ENCODE results near the gene ANKRD53.

The ANKRD53 gene

DNA sequence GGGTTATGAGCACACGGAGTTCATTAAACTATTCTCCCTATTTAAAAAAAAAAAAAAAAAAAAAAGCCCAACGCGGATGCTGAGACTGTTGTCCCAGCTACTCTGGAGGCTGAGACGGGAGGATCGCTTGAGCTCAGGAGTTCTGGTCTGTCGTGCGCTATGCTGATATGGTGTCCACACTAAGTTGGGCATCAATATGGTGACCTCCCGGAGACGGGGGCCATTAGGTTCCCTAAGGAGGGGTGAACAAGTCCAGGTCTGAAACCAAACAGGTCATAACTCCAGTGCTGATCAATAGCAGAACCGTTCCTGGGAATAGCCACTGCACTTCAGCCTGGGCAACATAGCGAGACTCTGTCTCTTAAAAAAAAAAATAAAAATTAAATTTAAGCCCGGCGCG is 12.9 kb upstream of the ANKRD53 start:
- no peak for DNase-seq

DNA sequence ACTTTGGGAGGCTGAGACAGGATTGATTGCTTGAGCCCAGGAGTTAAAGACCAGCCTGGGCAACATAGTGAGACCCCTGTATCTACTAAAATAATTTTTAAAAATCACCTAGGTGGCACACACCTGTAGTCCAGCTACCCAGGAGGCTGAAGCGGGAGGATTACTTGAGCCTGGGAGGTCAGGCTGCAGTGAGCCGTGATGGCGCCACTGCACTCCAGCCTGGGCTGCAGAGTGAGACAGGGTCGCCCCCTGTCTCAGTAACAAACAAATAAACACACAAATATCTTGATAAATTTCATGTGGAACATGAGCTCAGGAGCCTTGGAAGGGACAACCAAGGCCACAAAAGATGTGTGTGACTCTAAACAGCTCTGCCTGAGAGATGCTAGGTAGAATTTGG is 11.7 kb upstream of the ANKRD53 start:
- no peak for DNase-seq

DNA sequence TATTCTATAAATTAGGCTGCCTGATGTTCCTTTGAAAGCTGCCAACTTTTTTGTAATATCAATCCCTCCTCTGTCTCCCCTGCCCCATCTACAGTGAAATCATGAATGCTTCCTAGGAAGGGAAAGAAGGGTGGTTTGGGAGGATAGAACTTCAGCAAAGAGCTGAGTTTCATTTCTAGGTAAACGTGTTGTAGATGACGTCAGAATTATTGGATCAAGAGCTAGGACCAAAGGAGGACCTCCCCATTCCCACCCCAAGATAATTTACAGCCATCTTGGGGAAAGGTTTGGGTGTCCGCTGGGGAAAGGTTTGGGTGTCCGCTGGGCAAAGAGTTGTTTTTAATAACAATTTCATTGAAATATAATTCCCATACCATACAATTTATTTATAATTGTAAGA is 11.2 kb upstream of the ANKRD53 start:
- no peak for DNase-seq

DNA sequence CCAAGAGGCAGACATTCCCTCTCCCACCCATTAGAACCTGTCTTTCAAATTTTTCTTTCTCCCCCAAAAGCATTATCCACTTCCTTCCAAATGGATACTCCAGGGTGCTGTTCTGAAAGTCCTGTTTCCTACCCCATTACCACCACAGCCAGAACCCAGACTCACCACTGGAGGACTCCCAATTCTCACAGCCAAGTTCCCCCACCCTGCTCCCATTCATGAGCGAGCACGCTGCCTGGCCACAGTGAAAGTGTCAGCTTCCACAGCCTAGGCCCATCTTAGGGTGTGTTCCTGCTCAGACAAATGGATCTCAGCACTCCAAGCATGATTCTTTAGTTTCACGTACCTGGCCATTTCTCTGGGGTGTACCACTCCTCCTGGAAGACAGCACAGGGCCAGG is 3.8 kb upstream of the ANKRD53 start:
- DNase-seq, result no peak

DNA sequence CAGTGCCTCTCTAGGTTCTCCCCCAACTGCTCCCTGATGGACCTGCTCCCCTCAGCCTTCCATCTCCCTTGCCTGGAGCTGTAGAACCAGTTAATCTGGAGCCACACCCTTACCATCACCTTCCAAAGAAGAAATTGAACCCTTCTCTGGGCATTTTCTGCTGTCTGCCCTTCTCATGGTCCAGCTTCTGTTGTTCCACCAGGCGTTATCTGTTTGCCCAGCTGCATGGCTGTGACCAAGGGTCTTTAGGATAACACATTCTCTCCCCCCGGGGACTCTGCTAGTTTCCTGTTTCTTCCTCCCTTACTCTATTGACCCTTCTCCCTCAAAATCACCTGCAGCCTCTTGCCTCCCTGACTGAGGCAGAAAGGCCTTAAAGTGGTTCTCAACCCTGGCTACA is 3.2 kb upstream of the ANKRD53 start:
- no peak for DNase-seq

DNA sequence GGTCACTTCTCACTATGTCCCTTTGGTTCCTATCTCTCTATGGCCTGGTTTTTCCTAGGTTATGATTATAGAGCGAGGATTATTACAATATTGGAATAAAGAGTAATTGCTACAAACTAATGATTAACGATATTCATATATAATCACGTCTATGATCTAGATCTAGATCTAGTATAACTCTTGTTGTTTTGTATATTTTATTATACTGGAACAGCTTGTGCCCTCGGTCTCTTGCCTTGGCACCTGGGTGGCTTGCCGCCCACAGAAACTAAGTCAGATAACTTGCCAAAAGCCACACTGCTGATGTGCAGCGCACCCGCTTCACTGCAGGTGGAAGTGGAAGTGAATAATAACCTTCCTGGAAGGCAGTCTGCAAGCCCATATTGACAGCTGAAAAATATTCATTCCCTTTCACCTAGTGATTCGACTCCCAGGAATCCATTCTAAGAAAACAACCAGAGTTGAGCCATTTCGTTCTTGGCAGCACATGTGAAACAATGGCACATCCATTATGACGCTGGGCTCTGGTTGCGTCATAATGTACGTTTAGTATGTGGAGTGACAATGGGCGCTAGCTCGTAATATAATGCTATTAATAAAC is 725 bp upstream of the ANKRD53 start:
- peak; percentile 71 for DNase-seq

DNA sequence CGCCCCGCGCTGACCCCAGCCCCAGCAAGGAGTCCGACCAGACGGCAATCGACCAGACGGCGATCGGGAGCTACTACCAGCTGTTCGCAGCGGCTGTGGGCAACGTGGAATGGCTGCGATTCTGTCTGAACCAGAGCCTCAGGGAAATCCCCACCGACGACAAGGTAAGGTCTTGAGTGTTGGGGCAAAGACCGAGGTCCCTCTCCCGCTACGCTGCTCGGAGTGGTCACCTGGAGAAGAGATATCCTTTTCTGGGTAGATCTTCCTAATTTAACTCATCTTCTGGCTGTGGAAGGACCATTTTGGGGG is 704 bp downstream of the ANKRD53 start:
- no peak for DNase-seq

DNA sequence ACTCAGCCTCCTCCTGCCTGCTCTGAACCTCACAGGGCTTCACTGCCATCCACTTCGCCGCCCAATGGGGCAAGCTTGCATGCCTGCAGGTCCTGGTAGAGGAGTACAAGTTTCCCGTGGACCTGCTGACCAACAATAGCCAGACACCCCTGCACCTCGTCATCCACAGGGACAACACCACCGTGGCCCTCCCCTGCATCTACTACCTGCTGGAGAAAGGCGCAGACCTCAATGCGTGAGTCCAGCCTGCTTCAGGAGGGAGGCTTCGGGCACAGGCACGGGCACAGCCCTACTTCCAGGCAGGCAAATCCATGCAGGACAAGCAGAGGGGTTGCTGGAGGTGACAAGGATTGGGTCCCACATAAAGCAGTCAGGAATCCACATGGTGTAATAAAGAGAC is 1.2 kb downstream of the ANKRD53 start:
- DNase-seq, result no peak

DNA sequence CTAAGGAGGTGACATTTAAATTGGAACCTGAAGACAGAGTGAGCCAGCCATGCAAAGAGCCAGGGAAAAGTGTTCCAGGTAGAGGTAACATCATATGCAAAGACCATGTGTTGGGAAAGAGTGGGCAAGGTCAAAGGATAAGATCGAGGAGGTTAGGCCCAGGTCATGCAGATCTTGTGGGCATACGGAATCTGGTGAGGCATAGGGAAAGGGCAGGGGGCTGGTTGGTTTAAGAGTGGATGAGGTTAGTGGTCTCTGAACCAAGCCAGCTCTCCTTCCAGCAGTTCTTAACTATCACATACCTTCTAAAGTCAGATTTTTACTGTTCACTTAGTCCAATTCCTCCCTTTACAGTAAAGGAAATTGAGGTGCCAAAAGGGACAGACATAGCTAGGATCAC is 3.0 kb downstream of the ANKRD53 start:
- no peak for DNase-seq

DNA sequence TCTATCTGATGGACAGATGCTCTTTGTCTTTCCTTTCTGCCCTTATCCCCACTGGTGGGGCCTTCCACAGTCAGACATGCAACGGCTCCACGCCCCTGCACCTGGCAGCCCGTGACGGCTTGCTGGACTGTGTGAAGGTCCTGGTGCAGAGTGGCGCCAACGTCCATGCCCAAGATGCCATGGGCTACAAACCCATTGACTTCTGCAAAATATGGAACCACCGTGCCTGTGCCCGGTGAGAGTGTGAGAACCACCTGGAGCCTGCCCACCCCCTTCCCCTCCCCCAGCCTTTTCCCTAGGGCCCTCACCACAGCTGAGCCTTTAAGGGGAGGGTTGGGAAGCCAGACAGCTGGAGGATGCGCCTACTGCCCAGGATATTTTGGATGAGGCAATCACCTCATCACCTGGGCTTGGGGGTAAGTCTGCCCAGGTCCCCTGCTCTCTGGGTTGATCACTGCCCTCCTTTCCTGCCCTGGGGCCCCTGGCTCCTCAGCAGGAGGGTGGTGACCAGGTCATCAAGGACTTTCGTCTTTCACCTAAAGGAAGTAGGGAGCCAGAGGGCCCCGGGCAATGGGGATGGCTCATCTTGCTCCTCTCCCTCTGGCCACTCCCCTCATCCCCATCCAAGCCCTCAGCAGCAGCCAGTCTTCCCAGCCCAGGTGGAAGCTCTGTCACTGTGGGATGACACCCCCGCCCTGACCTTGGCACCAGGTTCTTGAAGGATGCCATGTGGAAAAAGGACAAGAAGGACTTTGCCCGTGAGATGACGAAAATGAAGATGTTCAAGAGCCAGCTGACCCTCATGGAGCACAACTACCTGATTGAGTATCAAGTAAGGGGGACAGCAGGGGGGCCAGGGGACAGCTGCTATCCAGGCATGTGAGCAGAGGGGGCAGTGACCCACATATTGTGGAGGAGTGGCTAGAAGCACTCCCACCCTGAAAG is 3.7 kb downstream of the ANKRD53 start:
- DNase-seq, result no peak

DNA sequence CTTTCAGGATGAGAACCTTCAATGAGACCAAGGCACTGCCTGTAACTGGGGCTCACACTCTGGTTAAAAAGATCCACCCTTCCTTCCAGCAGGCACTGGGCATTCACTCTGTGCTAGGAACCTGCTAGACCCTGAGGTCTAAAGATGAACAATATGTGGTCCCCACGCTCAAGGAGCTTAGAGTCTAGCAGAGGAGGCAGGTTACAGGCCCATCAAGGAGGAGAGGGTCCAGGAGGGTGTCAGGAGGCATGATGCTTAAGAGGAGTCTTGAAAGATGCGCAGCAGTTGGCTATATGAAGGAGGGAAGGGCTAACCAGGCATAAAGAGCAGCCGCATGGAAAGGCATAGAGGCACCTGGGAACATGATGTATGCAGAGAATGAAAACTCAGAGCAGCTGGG is 4.5 kb downstream of the ANKRD53 start:
- no peak for DNase-seq

DNA sequence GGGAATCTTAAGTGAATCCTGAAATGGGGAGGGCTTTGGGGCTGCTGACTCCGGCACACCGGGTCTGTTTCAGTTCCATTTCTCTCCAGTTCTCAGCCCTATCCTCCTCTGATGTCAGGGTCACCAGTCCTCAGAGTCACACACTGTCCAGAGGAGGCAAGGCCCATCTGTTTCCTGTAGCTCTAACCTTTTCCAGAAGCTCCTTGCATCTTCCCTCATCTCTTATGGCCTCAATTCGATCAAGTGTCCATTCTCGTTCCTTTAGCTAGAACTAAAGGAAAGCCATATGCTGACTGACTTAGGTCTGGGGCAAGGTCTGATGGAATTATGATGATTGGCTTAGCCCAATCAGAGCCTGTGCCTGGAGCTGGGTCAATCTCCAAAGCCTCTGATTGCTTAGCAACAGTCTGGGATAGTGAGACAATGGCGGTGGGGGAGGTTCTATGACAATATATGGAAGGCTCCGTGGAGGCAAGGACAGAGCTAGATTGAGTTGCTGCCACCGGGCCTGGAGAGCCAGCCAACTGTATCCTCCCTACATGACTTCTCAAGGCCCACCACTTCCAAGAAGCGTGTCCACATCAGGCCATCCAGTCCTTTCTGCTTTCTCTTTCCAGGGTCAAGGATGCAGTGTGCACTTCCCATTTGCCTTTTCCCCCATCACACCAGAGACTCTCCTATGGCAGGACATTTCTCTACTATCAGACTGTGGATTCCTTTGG is 5.2 kb downstream of the ANKRD53 start:
- peak; percentile 24 for DNase-seq

DNA sequence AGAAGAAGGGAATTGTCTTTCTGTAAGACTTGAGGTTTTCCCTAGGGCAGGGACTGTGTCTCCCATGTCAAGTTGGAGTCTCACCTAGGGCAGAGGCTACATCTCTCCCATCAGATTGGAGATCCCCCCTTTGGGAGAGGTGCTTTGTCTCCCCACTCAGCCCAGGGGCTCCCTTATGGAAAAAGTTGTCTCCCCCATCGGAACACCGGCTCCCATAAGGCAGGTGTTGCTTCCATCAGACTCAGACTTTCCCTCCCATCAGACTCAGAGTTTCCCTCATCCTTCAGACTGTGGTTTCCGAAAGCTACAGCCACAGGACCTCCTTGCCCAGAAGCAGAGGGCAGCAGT is 5.8 kb downstream of the ANKRD53 start:
- DNase-seq, result no peak

DNA sequence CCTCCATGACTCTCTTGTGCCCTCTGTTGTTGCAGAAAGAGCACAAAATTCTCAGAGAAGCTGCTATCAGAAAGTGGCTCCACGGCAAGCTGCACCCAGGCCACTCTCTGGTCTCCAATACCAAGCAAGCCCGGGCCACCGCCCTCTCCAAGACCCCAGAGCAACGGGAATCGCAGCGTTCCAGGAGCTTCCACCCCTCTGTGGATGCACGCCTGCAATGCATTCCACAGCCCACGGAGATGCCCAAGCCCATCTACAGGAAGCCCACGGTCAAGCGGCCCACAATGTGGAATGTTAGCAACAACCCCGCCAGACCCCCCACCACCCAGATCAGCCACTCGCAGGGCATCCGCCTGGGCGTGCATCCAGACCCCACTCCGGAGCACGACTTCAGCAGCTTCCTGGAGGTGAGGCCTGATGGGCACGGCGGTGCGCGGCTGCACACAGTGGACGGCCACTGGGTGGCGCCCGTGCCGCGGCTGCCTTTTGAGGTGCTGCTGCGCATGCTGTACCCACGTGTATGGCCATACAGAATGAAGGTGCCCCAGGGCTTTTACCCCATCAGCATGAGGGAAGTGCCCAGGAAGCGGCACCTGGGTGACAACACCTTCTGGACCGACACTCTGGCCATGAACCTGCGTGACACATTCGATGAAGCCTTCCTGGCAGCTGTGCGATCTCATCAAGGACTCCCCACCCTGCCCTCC is 6.3 kb downstream of the ANKRD53 start:
- DNase-seq, result peak; percentile 62

DNA sequence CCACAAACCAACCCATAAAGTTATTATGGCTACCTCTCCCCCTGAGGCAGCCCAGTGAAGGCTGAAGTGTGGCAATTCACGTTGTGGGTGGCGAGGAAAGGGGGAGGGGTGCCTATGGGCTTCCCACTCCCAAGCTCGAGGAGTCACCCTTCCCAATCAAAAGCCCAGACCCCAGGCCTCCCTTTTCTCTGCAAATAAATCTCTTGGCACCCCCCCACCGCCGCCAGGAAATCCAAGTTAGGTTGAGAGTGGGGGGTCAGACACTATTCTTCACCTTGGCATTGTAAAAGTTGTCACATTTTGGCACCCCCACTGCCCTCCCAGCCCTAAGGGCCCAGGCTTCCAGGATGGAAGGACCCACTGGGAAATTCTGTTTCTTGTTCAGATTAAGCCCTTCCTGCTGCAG is 6.9 kb downstream of the ANKRD53 start:
- DNase-seq, result no peak

DNA sequence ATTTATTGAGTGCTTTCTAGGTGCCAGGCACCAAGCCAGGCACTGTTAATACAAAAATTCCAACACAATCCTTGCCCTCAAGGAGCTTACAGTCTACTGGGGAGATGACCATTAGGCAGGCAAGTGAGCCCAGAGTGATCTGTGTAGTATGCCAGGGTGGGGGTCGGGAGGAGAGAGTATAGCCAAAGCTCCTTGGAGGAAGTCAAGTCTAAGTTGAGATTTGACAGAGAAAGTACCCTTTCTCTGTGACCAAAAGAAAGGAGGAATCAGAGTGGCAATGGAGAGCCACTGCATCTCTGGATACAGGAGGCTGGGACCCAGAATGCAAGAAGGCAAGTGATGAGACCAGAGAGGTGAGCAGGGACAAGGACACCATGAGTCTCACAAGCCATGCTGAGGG is 7.5 kb downstream of the ANKRD53 start:
- DNase-seq, result no peak

DNA sequence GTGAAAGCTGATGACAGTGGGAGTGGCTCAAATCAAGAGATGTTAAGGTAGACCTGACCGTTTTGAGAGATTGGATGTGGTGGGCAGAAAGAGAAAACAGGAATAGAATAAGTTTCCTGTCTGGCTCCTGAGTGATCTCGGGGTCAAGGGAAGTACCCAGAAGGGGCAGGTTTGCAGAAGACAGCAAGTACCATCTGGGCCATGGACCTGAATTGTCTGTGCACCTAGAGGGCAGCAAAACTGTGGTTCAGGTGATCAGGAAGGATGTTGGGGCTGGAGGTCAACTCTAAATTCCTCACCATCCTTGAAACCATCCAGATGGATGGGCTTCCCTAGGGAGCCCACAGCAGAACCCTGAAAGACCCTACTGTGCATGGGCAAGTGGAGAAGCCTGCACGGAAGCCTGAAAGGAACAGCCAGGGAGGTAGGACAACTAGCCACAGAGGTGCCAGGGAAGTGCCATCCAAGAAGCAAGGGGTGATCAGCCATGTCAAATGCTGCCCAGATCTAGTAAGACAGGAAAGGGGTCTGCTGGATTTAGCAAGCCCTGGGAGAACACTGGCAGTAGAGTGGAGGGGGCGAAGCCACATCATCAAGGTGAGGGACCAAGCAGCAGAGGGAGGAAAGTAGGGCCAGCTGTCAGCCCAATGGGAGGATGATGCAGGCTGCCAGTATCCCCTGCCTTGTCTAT is 8.2 kb downstream of the ANKRD53 start:
- no peak for DNase-seq

DNA sequence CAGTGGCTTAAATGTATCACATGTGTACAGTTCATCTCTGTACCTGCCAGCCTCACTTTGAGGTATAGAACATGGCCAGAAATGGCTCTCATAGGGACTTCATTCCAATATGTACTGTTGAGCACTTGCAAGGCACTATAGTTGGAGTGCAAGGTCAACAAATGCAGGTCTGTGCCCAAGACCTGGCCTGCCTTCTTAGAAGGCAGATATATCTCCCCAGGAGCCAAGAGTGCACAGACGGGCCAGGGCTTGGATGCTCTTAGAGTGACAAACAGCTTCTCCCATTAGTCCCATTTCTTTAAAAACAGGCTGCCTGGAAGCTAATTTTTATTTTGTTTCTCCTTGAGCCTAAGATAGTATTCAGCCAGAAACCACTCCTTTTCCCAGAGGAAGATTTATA is 9.0 kb downstream of the ANKRD53 start:
- DNase-seq, result no peak

DNA sequence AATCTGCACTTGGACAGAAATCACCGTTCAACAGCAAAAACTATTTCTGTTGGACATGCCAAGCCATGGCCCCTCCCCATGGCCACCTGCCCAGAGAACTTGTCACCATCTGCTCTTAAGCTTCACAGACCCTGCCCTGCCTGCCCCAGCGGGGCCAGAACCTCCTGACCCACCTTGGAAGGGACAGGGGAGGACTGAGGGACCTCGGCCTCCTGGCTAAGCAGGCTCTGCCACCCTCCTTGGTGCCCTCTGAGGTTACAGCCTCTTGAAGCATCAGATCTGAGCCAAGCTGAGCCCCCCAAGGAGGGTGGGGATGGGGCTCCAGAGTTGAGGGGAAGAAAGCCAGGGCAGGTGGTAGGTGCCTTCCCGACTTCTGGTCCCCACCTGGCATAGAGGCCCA is 9.7 kb downstream of the ANKRD53 start:
- no peak for DNase-seq

DNA sequence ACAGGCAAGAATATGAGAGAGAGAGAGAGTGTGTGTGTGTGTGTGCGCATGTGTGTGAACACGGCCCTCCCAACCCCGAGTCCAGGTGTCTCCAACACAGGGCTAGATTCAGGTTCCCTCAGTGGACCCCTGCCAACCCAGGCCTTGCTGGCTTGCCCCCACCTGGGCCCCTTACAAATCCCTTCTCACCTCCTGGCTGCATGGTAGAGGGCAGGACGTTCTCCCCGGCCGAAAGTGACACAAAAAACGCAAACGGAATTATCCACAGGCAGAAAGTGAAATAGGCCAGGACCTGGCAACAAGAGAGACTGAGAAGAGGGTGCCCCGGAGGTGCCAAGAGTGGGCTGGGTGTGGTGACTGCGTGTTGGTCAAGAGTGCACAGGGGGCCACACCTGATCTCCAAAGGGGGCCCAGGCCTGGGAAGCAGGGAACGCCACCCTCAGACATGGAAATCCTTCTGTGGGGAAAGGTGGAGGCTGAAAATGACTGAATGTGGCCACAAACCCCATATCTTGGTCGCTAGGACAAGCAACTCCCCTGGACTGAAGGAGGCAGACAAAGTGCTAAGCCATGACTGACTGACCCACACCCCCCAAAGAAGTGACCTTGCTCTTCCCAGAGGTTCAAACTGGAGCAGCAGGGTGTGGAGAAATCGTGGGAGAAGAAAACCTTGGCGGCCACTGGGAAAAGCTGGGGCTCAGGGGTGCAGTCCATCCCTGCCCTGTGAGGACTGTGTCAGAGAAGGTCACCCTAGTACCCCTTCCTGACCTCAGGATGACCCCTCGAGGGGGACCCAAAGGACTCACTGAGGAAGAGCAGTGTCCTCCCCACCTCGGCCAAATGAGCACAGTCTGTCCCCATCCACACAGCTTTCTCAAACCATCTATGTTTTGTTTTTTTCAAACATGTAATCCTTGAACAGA is 10.6 kb downstream of the ANKRD53 start:
- DNase-seq, result no peak

DNA sequence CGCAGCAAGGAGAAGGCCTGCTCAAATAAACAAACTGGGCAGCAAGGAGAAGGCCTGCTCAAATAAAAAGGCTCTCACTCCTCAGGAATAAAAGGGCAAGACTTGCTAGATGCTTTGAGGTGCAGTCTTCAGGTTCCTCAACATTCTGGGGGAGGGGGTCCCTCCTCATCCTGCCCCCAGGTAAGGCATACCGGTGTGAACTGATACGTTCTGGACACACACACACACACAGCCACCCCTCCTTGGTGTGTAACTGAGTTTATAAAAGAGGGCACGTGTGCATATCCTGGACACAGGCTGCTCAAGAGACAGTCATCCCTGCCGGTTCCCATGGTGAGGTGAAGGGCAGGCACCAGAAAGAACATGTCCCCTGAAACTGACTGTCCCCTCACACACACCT is 11.8 kb downstream of the ANKRD53 start:
- no peak for DNase-seq

DNA sequence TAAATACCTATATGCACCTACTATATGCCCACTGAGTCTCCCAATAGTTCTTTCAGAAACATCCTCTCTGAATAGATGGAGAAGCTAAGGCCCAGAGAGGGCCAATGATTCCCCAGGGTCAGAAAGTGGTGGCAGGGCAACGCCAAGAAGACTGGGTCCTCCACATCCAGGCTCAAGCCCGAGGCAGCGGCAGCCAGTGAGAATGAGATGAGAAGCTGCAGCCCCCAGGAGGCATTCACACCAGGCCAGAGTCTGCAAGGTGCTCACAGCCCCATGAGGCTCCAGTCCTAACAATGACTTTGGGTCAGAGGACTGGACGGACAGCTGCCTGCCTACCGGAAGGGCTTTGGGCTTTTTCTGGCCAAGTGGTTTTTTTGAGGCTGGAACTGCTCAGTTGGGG is 12.7 kb downstream of the ANKRD53 start:
- DNase-seq, result no peak
